RPMI7951 (cell line): ENCODE results near the gene CYRIA. TPM values are rescaled to one million over a fixed set of nuclear protein-coding genes. Genes with fewer than 3 reads are reported as not detected.

Source experiments
- DNase-seq: peaks from one replicate; pipeline ENCODE4 v3.0.0-alpha.2; 2012; ENCODE audit warnings: low read depth
- total RNA-seq: library from RNA; depleted of rRNA; stranded (reverse); fragments of >200 nt; shearing (Covaris generic); gene quantifications from 2 replicates; pipeline ENCODE4 v1.2.3, GENCODE V29; 2014

Gene CYRIA
- total RNA-seq, 1 experiment from 2014 or later, result 0.12 TPM

DNA sequence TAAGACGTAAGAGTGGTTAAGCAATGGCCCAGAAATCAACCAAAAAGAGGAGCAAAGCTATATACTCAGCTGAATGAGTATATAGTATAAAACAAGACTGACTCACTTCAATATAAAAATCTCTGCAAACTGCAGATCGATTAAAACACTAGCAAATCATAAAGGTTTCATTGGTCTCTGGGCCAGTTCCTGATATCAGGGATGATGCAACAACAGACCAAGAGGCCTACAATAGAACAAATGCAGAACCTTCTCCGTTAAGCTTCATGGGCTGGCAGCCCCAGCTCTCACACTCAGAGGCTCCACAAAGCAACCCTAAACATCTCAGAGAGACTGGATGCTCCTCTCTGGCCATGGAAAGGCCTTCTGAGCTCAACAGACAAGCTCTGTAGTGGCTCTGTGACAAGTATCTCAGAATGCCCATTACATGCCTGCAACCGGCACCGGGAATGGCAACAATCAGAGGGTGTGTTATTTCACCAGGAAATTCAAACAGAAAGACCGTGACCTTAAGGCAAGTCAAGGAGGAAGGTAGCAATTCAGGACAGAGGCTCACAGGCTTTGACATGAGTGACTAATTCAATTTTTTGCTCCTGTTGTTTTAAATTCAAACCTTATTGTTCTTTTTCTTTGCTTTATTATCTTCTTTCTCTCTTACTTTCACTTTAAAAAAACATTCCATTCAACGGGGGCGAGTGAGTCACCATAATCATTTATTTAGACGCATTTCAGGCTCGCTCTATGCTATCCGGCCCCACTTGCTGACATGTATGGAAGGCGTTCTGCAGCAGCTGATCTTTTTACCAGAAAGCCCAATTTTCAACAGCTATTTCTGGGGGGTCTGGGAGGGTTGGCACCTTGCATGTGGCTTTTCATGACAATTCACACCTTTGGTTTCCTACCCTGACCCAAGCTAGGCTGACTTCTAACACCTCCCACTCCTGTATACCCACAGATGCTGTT, 15.1 kb downstream of the CYRIA start:
- DNase-seq, result peak; percentile 37

DNA sequence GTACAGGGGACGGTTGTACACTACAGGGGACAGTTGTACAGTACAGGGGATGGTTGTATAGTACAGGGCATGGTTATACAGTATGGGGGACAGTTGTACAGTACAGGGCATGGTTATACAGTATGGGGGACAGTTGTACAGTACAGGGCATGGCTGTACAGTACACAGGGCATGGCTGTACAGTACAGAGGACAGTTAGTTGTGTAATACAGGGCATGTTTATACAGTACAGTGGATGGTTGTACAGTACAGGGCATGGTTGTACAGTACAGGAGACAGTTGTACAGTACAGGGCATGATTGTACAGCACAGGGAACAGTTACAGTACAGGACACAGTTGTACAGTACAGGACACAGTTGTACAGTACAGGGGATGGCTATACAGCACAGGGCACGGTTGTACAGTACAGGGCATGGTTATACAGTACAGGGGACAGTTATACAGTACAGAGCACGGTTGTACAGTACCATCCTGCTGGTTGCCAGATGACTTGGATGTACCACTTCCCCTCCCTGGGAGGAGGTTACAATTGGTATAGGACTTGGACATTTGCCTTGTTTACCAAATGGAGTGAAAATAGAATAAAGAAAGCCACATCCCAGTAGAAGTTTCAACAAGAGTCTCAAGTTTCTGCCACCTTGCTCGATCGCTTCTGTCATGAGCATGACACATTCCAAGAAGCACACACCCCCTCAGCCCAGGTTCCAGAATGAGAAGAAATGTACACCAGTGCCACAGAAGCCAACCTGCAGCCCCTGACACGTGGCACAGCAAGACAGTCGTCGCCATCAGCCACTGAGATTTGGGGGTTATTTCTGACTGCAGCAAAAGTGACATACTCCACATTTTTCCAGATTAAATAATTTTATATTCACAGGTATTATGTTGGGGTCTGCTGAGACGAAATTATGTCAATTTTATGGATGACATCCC, 16.0 kb downstream of the CYRIA start:
- no peak for DNase-seq

DNA sequence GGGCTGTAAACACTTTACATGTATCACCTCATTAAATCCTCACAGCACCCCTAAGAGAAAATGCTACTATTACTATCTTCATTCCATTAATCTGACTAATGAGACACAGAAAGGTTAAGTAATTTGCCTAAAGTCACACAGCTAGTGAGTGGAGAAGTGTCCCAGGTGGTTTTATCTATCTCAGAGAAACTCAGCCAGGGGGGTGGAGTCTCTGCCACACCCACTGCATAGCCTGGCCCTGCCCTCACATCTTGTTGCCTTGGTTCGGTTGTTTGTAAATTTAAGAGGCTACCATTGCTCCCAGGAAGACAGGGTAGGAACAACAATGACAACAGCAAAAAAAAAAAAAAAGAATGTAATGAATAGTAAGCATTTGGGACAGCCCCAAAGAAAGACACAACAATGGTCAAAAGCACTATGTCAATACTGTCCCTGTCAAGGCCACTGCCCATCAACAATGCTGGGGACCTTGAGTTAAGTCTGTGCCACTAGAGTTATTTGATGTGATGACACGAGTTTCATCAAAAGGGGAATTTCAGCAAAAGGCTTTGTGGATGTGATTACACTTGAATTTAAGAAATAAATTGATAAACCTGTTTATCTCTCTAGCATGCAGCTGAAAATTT, 17.5 kb downstream of the CYRIA start:
- no peak for DNase-seq

DNA sequence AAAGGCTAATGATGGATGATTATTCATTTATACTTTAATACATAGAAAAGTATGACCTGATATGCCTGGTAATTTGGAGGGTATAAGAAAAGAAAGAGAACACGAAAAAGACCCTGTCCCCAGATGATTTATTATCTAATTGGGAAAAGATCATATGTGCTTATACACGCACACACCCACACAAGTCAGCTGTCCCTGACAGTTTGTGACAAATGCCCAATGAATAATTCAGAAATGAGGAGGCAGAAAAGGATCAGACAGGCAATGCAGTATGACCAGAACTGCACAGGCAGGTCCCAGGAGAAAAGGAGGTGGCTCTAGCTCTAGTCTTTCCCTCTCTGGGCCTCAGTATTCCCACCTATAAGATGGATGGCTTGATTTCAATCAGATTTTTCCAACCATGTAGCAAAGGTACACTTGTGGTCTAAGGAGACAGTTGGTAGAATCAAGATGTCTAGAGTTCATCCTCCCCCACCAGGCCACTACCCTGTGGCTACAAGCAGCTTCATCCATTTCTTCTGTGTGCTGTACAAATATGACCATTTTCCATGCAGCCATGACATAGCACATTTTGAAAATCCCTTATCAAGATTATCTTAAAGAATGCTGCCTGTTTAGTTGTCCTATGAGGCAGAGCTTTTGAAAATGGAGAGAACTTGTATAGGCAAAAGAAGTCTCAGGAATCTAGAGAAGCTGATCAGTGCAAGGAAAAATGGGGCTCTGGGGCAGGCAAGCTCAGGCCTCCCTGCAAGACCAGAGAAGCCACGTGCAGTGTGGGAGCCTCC, 19.7 kb downstream of the CYRIA start:
- DNase-seq, result no peak

DNA sequence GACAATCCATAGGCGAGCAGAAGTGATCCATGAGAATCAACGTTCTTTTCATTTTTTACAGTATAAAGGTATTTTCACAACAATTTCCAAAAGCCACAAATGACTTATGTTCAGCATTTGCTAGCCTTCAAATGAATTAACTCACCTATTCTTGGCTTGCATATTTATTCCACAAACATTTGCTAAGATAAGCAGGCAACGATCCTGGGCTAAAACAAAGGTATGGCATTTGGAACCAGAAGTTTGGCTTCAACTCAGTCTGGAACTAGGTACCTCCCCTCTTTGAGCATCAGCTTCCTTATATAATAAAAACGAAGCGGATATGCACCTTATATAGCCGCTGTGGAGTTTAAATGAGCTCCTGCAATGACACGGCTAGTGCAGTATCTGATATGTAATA, 20.5 kb downstream of the CYRIA start:
- no peak for DNase-seq

DNA sequence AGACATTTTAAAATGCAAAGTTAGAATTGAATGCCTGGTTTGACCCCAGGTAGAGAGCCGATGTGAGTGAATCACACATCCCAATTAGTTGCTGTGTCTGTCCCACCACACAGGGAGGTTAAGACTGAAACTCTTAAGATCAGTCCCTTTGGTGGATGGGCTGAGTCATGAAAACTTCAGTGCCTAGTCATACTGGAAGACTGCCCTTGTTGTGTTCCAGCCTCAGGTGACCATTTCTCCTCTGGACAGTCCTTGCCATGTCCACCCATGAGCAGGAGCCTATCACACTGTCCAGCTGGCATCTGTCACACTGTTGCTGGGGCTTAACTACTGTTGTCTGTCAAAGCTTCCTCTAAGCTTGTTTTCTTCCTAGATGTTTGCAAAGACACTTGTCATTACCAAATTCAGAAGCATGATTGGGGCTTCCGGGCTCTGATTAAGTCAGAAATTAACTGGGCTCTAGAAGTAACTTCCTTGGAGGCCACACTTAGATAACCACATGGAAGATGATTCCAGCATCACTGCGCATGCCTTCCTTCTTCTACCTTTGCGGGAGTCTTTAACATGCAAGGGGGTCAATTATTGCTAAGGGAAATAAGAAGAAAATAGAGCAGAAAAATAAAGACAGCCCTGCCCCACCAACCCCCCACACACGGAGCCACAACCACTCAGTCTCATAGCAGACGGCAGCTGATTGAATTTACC, 21.3 kb downstream of the CYRIA start:
- no peak for DNase-seq

DNA sequence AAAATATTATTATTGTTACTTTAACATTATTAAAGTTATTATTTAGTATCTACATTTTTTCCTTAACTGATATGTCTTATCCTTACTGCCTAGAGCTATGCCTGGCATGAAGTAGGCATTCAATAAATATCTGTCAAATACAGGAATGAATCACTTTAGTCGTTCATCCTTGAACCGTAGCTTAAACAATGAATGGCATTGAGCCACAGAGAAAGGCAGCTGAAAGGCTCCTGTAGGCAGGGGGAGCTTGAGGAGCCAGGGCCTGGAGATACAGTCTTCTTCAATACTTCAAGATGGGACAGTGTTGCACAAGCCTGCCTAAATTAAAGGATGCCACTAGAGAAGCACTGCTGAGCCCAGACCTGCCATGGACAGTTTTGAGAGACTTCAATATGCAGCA, 22.5 kb downstream of the CYRIA start:
- no peak for DNase-seq

DNA sequence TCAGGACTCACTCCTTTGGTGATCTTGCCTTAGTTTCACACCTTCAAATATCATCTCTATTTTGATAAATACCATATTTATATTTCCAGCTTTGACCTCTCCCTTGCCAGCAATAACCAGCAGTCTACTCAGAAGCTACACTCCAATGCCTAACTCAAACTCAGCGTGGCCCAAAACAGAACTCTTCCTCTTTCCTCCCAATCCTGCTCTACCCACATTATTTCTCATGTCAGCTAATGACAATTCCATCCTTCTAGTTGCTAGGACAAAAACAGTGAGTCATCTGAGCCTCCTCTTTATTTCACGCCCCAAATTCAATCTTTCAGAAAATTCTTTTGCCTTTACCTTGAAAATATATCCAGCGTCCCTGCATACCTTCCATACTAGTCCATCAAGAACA, 23.5 kb downstream of the CYRIA start:
- no peak for DNase-seq

DNA sequence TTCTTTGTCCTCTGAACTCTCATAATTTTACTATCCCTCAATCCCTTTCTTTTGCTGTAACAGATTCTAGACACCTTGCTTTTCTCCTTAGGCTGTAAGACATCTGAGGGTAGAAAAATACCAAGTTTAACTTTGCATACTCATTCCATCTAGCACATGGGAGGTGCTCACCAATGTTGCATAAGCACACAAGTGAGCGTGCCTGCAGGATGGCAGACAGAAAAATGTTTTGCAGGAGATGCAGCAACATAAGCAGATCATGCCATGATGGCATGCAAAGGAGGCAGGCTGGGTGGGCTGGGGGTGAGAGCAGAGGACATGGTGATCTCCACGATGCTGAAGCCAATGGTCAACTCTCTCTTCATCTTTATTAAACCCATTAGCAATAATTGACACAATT, 24.1 kb downstream of the CYRIA start:
- no peak for DNase-seq

DNA sequence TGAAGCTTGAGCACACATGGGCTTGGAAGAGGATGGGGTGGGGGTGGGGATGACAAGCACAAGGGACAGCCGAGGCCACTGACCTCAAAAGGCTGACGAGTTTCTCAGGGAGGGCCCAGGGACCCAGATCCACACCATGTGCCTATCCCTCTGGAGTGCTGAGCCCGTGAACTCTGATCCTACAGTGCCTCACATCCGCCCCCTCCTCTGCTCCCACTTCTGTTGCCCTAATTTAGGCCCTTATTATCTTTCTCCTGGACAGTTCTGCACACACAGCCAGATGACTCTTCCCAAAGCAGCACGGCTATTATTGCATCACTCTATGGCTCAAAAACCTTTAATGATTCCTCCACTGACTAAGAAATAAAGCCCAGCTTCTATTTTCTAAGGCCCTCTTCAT, 24.8 kb downstream of the CYRIA start:
- no peak for DNase-seq

DNA sequence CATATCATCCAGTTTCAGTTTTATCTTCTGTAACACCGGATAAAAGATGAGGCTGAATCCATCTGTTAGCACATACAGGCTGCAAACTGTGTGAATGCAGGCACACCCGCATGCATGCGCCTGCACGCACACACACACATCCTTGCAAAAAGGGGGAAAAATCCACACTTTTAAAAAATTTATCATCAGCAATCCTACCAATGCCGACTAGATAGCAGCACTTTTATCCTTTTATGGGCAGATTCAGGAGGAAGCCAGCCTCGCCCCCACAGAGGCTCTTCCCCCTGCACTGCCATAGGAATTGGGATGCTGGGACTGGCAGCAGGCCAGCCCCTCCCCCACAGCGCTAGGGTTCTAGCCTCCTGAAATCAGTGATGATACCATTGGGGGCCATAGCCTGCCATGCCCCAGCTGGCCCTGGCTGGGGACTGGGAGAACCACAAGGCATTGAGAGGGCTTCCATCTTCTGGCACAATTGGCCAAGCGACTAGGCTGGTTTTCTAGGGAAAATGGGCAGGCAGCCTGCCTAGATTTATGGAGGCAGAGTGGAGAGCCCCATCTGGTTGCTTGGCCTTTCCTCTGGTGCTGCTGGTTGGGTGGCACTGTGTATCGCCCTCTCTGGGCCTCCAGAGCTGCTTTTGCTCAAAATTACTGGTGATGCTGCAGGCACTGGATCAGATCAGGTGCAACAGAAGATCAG, 25.5 kb downstream of the CYRIA start:
- no peak for DNase-seq

DNA sequence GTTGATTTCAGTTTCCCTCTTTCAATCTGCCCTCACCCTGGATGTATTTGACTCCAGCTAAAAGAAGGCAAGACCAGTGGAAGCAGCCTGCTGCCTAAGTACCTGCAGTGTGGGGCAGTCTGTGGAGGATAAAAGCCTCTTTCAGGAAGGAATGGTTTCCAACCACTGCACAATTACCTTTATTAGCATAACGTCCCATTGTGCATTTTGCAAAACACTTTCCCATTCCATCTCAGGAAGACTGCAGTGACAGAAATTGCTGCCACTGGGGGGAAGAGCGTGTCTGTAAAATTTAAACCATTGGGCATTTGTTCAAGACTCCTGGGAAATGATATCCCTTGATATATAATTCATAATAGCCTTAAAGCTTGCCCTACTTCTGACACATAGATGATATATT, 26.2 kb downstream of the CYRIA start:
- no peak for DNase-seq

DNA sequence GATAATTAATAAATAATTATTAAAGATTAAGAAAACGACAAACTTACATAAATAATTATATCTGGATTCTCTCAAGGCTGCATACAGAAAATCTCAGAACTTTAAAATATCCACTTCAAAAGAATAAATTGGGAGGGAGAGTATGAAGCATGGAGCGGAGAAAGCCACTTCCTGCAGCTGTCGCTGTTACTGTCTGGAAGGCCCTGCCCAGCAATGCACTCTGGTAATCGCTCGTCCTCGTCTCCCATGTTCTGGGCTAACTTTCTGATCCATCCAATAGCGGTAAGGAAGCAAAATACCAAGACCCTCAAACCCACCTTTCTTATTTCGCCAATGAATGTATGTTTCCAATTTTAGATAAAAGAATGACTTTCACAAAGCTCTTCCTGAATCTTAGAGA, 26.7 kb downstream of the CYRIA start:
- no peak for DNase-seq

DNA sequence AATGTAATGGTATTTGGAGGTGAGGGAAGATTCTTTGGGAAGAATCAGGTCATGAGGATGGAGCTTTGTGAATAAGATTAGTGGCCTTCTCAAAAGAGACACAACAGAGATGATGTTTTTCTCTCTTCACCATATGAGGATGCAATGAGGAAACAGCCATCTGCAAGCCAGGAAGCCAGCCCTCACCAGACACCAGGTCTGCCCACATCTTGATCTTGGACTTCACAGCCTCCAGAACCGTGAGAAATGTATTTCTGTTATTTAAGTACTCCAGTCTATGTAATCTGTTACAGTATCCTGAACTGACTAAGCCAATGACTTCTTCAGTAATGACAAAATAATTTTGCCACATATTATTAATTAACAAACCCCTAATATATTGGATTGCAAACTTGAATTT, 28.3 kb downstream of the CYRIA start:
- DNase-seq, result no peak

DNA sequence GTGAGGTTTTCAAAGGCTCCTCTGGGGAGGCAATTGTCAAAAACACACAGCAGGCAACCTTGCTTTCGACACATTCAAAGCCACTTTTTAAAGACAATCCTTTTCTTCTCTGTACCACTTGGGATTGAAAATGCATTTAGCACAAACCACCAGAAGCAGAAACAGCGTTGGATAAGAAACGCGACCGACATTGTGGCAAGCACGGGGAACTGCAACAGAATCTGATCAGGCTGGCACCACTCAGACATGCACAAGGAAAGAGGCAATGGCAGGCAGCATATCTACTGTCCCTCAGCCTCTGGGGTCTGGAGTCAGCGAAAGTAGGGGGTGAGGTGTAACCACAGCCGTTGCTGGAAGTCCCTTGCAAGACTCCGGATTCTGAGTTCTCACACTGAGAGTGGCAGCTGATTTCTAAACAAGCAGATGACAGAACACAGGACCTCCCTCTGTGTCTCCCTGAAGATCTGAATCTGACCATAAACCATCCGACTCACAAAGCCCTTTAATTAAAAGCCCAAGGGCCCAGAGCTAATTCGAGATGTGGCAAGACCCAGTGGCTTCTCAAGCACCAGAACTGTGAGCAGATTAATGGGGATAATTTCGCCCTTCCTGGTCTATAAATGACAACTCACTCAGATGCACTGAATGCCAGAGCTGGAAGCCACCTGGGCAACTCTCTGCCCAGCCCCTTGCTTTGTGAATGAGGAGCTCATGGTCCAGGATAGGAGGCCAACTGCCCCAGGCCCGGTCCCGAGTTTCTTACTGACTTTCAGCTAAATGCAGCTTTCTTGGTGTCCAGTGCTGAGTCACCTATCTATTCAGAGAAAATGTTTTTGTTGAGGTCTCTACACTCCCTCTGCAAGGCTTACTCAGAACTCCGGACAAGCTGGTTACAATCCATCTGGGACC, 29.6 kb downstream of the CYRIA start:
- peak; percentile 23 for DNase-seq

DNA sequence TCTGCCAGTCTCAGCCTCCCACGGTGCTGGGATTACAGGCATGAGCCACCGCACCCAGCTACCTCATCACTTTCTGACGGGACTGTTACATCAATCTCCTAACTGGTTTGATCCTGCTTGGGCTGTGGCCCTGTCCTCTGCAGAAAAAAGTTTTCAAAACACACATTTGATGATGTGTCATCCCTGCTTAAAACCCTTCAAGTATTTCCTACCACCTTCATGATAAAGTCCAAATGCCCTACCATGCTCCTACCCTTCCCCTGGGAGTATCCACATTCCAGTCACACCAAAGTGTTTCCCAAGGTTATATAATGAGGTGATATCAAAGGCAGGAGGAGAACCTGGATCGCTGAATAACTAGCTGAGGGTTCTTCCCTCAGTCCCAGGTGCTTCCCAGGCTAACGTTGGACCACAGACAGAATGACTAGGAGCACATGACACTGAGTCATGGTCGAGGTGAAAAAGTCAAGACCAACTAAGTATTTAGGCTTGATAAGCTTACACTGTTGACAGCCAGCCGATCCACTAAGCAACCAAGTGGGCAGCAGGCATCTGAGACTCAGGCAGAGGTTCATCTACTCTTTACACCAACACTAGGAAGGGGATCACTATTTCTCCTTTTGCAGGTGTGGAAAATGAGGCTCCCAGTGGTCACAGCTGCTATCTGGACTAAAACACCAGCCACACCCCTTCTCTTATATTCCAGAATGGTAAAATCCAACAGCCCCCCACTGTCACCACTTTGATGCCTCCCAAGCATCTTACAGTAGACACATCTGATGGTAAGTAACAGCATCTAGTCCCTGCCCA, 31.8 kb downstream of the CYRIA start:
- no peak for DNase-seq

DNA sequence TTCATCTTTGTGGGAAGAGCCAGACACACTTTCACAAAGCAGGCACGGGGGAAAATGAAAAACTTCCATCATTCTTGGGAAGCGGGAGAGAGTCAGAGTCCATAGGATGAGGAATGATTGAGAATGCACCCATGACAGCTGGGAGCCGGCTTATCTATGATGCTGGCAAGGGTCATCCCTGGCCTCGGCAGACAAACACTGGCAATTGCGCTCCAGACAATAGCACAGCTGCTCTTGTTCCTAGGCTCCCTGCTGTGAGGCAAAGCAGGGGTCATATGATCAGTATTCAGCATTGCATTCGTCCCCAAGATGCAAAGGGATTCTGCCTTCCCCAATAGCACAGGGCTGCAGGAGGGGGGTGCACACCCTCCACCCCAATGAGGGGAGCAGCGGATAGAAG, 33.0 kb downstream of the CYRIA start:
- DNase-seq, result no peak

DNA sequence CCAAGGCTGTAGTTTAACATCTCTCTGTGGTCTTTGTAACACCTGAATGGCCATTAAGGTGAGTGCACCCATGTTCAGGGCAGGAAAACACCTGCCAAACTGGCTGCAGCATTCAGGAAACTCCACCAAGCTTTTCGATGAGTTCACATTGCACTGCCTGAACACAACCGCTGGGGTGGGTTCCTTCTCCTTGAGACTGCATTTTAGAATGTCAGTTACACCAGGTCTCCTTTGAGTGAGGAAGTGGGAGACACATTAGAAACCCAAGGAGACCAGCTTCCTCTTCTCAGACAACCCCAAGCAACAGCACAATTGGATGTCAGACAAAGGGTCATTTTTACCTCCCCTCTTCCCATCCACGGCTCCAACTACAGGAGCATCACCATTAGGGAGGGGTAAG, 35.2 kb downstream of the CYRIA start:
- DNase-seq, result no peak
